HepG2 (cell line): ENCODE data around the gene EPB41L2. TPM values are rescaled to one million over a fixed set of nuclear protein-coding genes. Genes with fewer than 3 reads are reported as not detected.

Experiments
- ARNTL ChIP-seq: sonication (generic); formaldehyde crosslinking; IDR thresholded peaks from 2 replicates; pipeline ENCODE4 v1.4.0; 2020; ENCODE audit warnings: mild to moderate bottlenecking, missing genetic modification reagents
- CC2D1A ChIP-seq: sonication (generic); formaldehyde crosslinking; IDR thresholded peaks from 2 replicates; pipeline ENCODE4 v1.8.1; 2023; ENCODE audit warnings: mild to moderate bottlenecking, missing genetic modification reagents
- MTF1 ChIP-seq: sonication (generic); formaldehyde crosslinking; IDR thresholded peaks from 2 replicates; pipeline ENCODE4 v1.5.0; 2020; ENCODE audit warnings: missing genetic modification reagents
- NFYC ChIP-seq: IDR thresholded peaks from 2 replicates; pipeline ENCODE4 v1.6.1; 2016; ENCODE audit warnings: missing genetic modification reagents, missing compliant biosample characterization
- SIX1 ChIP-seq: sonication (generic); formaldehyde crosslinking; IDR thresholded peaks from 2 replicates; pipeline ENCODE4 v1.4.0; 2020; ENCODE audit warnings: missing genetic modification reagents, borderline replicate concordance
- SNAPC2 ChIP-seq: sonication (generic); formaldehyde crosslinking; IDR thresholded peaks from 2 replicates; pipeline ENCODE4 v1.8.1; 2022; ENCODE audit warnings: mild to moderate bottlenecking, missing genetic modification reagents
- SUZ12 ChIP-seq: fragments of 150-350 bp; IDR thresholded peaks from 2 replicates; pipeline ENCODE4 v1.6.1; 2014; ENCODE audit warnings: low read depth, low read length
- ZNF234 ChIP-seq: sonication (generic); formaldehyde crosslinking; conservative IDR thresholded peaks from 2 replicates; pipeline ENCODE4 v1.5.1; 2020; ENCODE audit warnings: mild to moderate bottlenecking, missing genetic modification reagents
- ZNF772 ChIP-seq: sonication (generic); formaldehyde crosslinking; IDR thresholded peaks from 2 replicates; pipeline ENCODE4 v1.5.0; 2020; ENCODE audit warnings: mild to moderate bottlenecking, missing genetic modification reagents
- ZNF773 ChIP-seq: sonication (generic); formaldehyde crosslinking; IDR thresholded peaks from 2 replicates; pipeline ENCODE4 v1.4.0; 2020; ENCODE audit warnings: missing genetic modification reagents, borderline replicate concordance
- polyA plus RNA-seq, 8 experiments: library from polyadenylated mRNA; depleted of rRNA in 3 of 8; stranded (reverse) in 7 of 8; unstranded in 1 of 8; fragments of >200 nt; fragmentation: Illumina TruSeq in 4 of 8; extraction: Trizol in 4 of 8; gene quantifications; 2 replicates each; pipeline versions ENCODE4 v1.2.1 to v1.2.3, GENCODE V29; 2011 to 2016; ENCODE audit warnings: low read depth in 4 of 8, missing spikeins in 1 of 8, mixed read lengths in 1 of 8; ENCODE audit not compliant: insufficient read depth in 1 of 8
- total RNA-seq, 5 experiments: library from RNA; depleted of rRNA; stranded (reverse); fragments of >200 nt; fragmentation: Illumina TruSeq; extraction: Trizol; gene quantifications; 2 replicates each; pipeline ENCODE4 v1.2.3, GENCODE V29; 2016; ENCODE audit warnings: low read depth in 1 of 5
- TF ChIP-seq, protein P1 (sequence below): sonication (generic); formaldehyde crosslinking; IDR thresholded peaks from 2 replicates; pipeline ENCODE4 v1.4.0; 2020; ENCODE audit warnings: mild to moderate bottlenecking, missing genetic modification reagents, borderline replicate concordance
- TF ChIP-seq, protein P2 (sequence below): sonication (generic); formaldehyde crosslinking; IDR thresholded peaks from 2 replicates; pipeline ENCODE4 v1.5.0; 2020; ENCODE audit warnings: mild to moderate bottlenecking, missing genetic modification reagents
- TF ChIP-seq, protein P3 (sequence below): sonication (generic); formaldehyde crosslinking; IDR thresholded peaks from 2 replicates; pipeline ENCODE4 v1.4.0; 2020; ENCODE audit warnings: mild to moderate bottlenecking, missing genetic modification reagents
- TF ChIP-seq, protein P4 (sequence below): sonication (generic); formaldehyde crosslinking; IDR thresholded peaks from 2 replicates; pipeline ENCODE4 v1.4.0; 2020; ENCODE audit warnings: mild to moderate bottlenecking, missing genetic modification reagents
- TF ChIP-seq, protein P5 (sequence below): sonication (generic); formaldehyde crosslinking; IDR thresholded peaks from 2 replicates; pipeline ENCODE4 v1.4.0; 2020; ENCODE audit warnings: mild to moderate bottlenecking, missing genetic modification reagents, borderline replicate concordance
- TF ChIP-seq, protein P6 (sequence below): sonication (generic); formaldehyde crosslinking; IDR thresholded peaks from 2 replicates; pipeline ENCODE4 v1.8.1; 2023; ENCODE audit warnings: mild to moderate bottlenecking, inconsistent platforms, moderate library complexity, missing genetic modification reagents, borderline replicate concordance

EPB41L2 gene
- total and polyA plus RNA-seq, 2 of the 13 experiments (the other 11 are each of a cell fraction or from before 2014, with no cell fraction given) = 41.7 to 56.4 TPM

DNA sequence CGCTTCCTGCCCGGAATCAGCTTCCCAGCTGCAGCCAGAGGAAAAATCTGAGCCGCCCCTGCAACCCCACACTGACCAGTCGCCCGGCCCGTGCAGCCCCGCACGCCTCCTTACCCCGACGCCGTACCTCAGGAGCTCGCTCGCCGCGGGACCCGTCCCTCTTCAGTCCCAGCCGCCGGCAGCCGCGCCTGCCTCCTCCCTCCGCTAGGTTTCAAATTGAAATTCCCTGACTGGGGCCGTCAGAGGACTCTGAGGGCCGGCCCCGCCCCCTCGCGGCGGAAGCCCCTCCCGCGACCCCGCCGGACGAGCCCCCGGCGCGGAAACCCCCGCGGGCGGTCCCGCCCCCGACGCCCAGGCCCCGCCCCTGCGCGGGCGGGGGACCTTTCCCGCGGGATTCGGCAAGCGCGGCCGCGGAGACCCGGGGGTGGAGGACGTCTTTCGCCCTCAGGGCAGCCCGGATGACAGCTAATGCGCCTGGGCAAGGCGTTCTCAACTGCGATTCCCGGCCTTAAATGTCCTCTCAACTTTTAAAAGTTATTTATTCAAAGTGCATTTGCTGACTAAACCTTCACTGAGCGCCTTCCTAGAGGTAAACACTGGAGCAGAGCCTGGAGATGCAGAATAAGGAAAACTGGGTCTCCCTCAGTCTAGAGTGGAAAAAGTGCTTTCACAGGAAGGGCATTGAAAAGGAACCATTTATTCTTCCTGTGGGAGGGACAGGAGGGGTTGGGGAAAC, at the start of gene EPB41L2 (continued):
- TF ChIP-seq, protein P1, sequence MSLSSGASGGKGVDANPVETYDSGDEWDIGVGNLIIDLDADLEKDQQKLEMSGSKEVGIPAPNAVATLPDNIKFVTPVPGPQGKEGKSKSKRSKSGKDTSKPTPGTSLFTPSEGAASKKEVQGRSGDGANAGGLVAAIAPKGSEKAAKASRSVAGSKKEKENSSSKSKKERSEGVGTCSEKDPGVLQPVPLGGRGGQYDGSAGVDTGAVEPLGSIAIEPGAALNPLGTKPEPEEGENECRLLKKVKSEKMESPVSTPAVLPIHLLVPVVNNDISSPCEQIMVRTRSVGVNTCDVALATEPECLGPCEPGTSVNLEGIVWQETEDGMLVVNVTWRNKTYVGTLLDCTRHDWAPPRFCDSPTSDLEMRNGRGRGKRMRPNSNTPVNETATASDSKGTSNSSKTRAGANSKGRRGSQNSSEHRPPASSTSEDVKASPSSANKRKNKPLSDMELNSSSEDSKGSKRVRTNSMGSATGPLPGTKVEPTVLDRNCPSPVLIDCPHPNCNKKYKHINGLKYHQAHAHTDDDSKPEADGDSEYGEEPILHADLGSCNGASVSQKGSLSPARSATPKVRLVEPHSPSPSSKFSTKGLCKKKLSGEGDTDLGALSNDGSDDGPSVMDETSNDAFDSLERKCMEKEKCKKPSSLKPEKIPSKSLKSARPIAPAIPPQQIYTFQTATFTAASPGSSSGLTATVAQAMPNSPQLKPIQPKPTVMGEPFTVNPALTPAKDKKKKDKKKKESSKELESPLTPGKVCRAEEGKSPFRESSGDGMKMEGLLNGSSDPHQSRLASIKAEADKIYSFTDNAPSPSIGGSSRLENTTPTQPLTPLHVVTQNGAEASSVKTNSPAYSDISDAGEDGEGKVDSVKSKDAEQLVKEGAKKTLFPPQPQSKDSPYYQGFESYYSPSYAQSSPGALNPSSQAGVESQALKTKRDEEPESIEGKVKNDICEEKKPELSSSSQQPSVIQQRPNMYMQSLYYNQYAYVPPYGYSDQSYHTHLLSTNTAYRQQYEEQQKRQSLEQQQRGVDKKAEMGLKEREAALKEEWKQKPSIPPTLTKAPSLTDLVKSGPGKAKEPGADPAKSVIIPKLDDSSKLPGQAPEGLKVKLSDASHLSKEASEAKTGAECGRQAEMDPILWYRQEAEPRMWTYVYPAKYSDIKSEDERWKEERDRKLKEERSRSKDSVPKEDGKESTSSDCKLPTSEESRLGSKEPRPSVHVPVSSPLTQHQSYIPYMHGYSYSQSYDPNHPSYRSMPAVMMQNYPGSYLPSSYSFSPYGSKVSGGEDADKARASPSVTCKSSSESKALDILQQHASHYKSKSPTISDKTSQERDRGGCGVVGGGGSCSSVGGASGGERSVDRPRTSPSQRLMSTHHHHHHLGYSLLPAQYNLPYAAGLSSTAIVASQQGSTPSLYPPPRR (CRISPR knock-in tag) = no peak
- TF ChIP-seq ZNF772 (CRISPR knock-in tag) (no peak), NFYC (CRISPR knock-in tag) (no peak), SIX1 (no peak), ARNTL (CRISPR knock-in tag) (peak; percentile 12), CC2D1A (CRISPR knock-in tag) (no peak), ZNF773 (CRISPR knock-in tag) (no peak), ZNF234 (CRISPR knock-in tag) (0 out of 2 replicates have a peak, but pooled peaks have one; percentile 65), SUZ12 (no peak), SNAPC2 (CRISPR knock-in tag) (0 out of 2 replicates have a peak, but pooled peaks have one; percentile 17), MTF1 (CRISPR knock-in tag) (no peak)
- TF ChIP-seq, protein P2, sequence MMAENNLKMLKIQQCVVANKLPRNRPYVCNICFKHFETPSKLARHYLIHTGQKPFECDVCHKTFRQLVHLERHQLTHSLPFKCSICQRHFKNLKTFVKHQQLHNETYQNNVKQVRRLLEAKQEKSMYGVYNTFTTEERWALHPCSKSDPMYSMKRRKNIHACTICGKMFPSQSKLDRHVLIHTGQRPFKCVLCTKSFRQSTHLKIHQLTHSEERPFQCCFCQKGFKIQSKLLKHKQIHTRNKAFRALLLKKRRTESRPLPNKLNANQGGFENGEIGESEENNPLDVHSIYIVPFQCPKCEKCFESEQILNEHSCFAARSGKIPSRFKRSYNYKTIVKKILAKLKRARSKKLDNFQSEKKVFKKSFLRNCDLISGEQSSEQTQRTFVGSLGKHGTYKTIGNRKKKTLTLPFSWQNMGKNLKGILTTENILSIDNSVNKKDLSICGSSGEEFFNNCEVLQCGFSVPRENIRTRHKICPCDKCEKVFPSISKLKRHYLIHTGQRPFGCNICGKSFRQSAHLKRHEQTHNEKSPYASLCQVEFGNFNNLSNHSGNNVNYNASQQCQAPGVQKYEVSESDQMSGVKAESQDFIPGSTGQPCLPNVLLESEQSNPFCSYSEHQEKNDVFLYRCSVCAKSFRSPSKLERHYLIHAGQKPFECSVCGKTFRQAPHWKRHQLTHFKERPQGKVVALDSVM (CRISPR knock-in tag) = peak; percentile 71
- TF ChIP-seq, protein P3, sequence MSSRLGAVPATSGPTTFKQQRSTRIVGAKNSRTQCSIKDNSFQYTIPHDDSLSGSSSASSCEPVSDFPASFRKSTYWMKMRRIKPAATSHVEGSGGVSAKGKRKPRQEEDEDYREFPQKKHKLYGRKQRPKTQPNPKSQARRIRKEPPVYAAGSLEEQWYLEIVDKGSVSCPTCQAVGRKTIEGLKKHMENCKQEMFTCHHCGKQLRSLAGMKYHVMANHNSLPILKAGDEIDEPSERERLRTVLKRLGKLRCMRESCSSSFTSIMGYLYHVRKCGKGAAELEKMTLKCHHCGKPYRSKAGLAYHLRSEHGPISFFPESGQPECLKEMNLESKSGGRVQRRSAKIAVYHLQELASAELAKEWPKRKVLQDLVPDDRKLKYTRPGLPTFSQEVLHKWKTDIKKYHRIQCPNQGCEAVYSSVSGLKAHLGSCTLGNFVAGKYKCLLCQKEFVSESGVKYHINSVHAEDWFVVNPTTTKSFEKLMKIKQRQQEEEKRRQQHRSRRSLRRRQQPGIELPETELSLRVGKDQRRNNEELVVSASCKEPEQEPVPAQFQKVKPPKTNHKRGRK (CRISPR knock-in tag) = no peak
- TF ChIP-seq, protein P4, sequence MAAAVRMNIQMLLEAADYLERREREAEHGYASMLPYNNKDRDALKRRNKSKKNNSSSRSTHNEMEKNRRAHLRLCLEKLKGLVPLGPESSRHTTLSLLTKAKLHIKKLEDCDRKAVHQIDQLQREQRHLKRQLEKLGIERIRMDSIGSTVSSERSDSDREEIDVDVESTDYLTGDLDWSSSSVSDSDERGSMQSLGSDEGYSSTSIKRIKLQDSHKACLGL (CRISPR knock-in tag) = no peak
- TF ChIP-seq, protein P5, sequence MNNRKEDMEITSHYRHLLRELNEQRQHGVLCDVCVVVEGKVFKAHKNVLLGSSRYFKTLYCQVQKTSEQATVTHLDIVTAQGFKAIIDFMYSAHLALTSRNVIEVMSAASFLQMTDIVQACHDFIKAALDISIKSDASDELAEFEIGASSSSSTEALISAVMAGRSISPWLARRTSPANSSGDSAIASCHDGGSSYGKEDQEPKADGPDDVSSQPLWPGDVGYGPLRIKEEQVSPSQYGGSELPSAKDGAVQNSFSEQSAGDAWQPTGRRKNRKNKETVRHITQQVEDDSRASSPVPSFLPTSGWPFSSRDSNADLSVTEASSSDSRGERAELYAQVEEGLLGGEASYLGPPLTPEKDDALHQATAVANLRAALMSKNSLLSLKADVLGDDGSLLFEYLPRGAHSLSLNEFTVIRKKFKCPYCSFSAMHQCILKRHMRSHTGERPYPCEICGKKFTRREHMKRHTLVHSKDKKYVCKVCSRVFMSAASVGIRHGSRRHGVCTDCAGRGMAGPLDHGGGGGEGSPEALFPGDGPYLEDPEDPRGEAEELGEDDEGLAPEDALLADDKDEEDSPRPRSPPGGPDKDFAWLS (CRISPR knock-in tag) = no peak
- TF ChIP-seq, protein P6, sequence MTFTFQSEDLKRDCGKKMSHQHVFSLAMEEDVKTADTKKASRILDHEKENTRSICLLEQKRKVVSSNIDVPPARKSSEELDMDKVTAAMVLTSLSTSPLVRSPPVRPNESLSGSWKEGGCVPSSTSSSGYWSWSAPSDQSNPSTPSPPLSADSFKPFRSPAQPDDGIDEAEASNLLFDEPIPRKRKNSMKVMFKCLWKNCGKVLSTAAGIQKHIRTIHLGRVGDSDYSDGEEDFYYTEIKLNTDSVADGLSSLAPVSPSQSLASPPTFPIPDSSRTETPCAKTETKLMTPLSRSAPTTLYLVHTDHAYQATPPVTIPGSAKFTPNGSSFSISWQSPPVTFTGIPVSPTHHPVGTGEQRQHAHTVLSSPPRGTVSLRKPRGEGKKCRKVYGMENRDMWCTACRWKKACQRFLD (CRISPR knock-in tag) = 0 out of 2 replicates have a peak, but pooled peaks have one; percentile 46
